GM21423 (cell line): Measurements from ENCODE around the gene GSTA2.
"Not testable (repeated sequence)": the region's sequence is repeated elsewhere in the genome, so short reads cannot be mapped to it uniquely, and the experiment has no call there.

ENCODE experiments used
- ATAC-seq: cut with Tn5 transposase; IDR thresholded peaks from one replicate; pipeline ENCODE4 v1.9.1; 2021; ENCODE audit warnings: mild to moderate bottlenecking, moderate library complexity; ENCODE audit not compliant: unreplicated experiment

Gene GSTA2

GRCh38 chr6:52760105-52760765, 3.0 kb downstream of the GSTA2 start:
- ATAC-seq: no peak

DNA sequence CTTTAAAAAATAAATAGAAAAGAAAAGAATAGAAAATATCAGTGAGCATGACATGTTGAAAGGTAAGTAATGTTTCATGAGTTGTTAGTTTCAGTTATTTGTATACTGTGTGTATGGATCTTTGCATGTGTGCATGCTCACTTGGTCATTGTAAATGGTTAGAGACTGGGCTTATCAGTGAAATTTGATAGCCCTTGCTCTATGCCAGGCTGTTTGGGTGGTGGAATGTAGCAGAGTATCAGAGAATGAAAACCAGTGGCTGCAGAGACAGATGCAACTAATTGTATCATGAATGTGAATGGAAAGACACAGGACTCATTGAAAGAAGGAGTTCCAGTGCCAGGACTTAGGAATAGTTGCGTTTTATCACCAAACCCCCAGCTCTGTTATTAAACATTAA, 4.2 kb downstream of the GSTA2 start:
- ATAC-seq: no peak

- ATAC-seq: not testable (repeated sequence)
These were observed 5.5 kb downstream of the GSTA2 start for GRCh38 chr6:52757651-52758338.

DNA sequence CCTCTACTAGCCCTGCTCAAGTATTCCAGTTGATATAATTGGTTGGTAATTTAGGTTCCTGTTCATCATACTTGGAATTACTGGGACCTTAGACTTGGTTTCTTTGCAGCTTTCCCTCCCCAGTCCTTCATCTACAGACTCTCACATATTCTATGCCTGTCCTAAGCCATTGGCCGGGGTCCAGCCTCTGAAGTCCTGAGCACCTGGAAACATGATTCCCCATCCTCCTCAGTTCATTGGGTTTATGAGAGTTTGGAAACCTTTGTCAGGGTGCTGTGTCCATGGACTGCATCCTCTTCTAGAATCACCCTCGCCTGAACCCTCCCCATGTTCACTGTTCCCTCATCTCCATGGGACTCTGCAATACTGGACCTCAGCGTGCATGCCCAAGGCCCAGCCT, 8.8 kb downstream of the GSTA2 start:
- no peak for ATAC-seq

- not testable (repeated sequence) for ATAC-seq
These were observed 10.1 kb downstream of the GSTA2 start for GRCh38 chr6:52753137-52753536.

- no peak for ATAC-seq
These were observed 11.0 kb downstream of the GSTA2 start for GRCh38 chr6:52752310-52752709.

- no peak for ATAC-seq
These were observed 13.6 kb downstream of the GSTA2 start for GRCh38 chr6:52749556-52750152.

GRCh38 chr6:52747301-52747700, 16.0 kb downstream of the GSTA2 start:
- not testable (repeated sequence) for ATAC-seq

DNA sequence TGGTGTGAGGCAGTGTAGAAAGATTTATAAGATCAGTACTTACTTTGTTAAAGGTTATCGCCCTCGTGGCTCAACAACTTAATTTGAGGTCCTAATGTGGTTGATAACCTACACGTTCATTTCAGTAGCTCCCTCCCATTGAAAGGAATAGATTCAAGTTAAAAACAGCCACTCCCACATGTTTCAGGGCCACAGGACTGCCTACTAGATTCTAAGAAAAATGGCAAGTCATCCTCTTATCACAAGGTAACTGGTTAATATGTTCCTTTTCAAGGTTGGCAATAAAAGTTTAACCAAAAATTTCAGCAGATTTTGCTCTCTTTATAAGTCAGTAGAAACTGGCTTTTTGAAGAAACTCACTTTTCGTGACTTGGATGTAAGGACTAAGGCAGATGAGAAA, 17.1 kb downstream of the GSTA2 start:
- ATAC-seq: no peak

DNA sequence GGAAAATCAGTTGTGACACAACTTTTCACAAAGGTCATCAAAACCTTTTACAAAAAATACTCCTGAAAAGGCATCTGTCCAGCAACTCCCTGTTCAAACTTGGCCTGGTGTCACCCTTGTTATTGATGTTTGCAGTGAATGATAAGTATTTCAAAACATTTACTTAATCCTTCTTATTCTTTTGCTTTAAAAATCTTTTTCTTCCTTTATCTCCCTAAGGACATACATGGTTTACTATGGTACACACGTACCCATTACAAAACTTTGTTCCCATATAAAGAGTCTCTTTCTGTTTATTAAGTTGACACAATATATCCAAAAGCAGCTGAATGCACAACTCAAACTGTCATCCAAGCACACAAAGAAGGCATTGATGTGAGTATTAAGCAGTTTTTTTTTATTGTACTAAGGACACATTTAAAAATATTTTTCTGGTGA, 17.5 kb downstream of the GSTA2 start:
- no peak for ATAC-seq

DNA sequence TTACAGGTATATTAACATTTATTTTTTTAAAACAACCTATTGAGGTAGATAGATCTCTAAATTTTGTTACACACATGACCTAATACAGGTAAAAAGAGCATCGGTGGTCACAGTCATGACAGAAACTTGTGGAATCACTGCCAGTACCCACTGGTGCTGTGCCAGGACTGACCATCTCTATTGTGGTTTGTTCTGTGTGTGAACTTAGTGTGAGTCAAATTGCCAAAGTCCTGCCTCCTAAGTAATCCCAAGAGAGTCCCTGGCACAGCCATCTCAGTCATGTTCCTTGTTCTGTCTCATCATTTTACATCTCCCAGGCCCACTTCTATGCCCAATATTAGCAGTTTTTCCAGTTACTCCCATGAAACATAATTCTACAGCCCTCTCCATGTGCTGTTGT, 21.4 kb downstream of the GSTA2 start:
- no peak for ATAC-seq

DNA sequence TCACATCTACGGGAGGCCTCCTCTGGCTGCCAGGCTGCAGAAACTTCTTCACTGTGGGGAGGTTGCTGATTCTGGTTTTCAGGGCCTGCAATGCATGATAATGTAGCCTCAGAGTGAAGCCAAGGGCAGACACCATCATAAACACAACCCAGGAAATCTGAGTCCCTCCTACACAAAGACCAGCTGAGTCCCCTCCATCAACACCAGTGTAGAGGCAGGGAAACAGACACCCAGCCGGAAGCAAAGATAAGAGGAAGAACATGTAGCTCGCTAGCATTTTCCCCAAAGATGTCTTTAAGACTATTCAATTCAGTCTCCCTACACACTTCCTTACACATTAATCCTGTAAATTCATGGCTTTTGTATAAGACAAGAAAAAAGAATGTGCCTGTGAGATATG, 23.6 kb downstream of the GSTA2 start:
- ATAC-seq: no peak

- ATAC-seq: no peak
These were observed 24.1 kb downstream of the GSTA2 start for GRCh38 chr6:52739134-52739533.

GRCh38 chr6:52736145-52736544, 27.1 kb downstream of the GSTA2 start:
- ATAC-seq: no peak

DNA sequence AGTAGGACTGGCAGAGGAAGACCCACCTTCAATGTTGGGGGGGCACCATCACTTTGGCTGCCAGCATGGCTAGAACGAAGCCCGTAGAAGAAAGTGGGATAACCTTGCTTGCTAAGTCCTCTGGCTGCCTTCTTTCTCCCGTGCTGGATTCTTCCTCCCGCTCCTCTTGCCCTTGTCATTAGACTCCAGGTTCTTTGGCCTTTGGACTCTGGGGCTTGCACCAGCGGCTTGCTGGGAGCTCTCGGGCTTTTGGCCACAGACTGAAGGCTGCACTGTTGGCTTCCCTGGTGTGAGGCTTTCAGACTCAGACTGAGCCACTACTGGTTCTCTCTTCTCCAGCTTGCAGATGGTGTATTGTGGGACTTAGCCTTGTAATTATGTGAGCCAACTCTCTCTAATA, 28.2 kb downstream of the GSTA2 start:
- no peak for ATAC-seq

- no peak for ATAC-seq
These were observed 29.2 kb downstream of the GSTA2 start for GRCh38 chr6:52734072-52734471.

GRCh38 chr6:52733172-52733571, 30.1 kb downstream of the GSTA2 start:
- ATAC-seq: no peak

DNA sequence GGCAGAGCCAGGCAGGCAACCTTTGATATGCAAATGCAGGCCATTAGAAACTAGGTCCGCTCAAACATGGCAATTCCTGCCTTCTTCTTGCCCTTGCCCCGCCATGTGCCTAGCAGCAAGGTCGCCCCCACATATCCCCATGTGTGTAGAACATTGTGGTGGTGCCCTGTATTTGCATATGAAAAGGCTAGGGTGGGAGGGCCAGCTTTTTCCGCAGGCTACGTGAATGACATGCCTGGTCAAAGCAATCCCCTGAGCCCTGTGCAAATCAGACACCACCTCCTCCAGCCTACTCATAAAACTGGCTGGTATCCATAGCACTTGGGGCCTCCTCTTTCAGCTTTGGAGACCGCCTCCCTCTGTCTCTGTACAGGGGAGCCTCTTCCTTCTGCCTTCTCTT, 31.6 kb downstream of the GSTA2 start:
- ATAC-seq: no peak

GRCh38 chr6:52729576-52729975, 33.7 kb downstream of the GSTA2 start:
- ATAC-seq: no peak

DNA sequence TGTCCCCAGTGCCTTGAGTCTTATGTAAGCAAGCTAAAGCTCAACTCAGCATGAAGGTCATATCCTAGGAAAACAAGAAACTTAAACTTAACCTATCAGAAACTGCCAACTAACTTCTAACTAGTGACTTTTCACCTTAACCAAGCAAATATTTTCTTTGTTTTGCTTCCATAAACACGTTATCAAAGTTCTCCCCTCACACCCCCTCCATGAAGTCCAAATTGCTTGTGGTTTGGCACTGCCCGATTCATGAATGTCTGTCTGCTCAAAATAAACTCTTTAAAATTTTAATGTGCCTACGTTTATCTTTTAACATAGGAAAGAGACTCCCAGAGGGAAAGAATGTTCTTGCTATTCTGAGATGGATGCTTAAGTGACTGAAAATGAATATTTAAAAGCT, 34.9 kb downstream of the GSTA2 start:
- no peak for ATAC-seq

DNA sequence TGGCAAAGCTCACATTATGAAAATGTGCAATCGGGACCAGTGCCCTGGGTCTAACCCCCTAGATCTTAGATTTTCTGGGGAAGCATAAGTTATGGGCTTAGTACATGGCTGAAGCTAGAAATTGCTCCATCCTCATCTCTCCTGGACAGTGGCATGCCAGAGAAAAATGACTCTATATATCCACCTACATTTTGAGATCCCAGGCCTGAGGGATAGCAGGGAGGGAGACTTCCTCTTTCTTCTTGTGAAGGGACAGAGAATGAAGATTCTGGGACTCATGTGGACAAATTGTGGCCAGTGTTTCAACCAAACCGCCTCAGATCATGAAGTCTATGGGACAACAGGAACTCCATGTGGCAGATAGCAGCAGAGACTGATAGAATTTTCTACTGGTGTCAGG, 35.4 kb downstream of the GSTA2 start:
- no peak for ATAC-seq
